ENCODE results near the gene EXD1. TPM values are rescaled to one million over a fixed set of nuclear protein-coding genes. Genes with fewer than 3 reads are reported as not detected.

EXD1 gene
- total and polyA plus RNA-seq, 2 of the 13 experiments (the other 11 are each of a cell fraction or from before 2014, with no cell fraction given) = not detected

DNA sequence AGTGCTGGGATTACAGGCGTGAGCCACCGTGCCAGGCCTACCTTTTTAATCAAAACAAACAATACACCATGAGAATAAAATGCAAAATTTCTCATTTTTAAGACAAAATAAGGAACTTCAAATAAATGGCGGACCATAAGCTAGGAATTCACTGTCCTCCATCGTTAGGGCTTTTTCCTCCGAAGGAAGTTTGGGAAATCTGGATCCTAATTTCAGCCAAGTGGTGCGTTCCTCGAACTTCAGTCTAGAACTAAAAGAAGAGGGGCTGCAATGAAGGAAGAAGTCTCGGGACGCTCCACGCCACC is 260 bp downstream of the EXD1 start:
- Histone ChIP-seq H3K79me2 (ENCODE audit: insufficient read depth, low read length) (peaks cover 37% of the 10 kb centered on the region), H3K9me3 (ENCODE audit: low read length) (no peaks in the 10 kb centered on the region), H3K4me3 (replicated peaks in 1 of 3; ENCODE audit: insufficient read depth in 1 of 3, low read depth in 2 of 3, low read length in 3 of 3) (peak overlapping the region in 1 of 3 experiments; percentile 89; a peak in 1 of 6 replicates), H3K4me1 (ENCODE audit: insufficient read depth, low read length) (peaks cover 31% of the 10 kb centered on the region), H4K20me1 (ENCODE audit: insufficient read depth, low read length) (no peaks in the 10 kb centered on the region), H3K9ac (ENCODE audit: insufficient read depth, low read depth, low read length) (no peak overlapping the region), H2AFZ (ENCODE audit: low read length) (no peak overlapping the region), H3K27me3 (ENCODE audit: control insufficient read depth in 1 of 2, insufficient read depth in 2 of 2, low read length in 2 of 2) (no peaks in the 10 kb centered on the region), H3K27ac (ENCODE audit: extremely low read length, insufficient read depth, low read length) (no peak overlapping the region), H3K36me3 (replicated peaks in 1 of 2; ENCODE audit: control insufficient read depth in 1 of 2, insufficient read depth in 2 of 2, low read length in 2 of 2) (no peaks in the 10 kb centered on the region), H3K4me2 (ENCODE audit: low read depth, low read length) (peak overlapping the region; percentile 86)
- ChIA-PET CTCF (ENCODE audit: low intra/inter-chr PET ratio, low total read pairs) (no interaction called here), POLR2A (interaction anchor here (1.0 to 1.9 kb wide), 8 partner anchors 10 to 114 kb away, joined by 3 to 26 read pairs (median 6); partner anchors contain the start of genes INO80, NUSAP1 and OIP5)
- BruUV-seq (replicated peaks) = no TSS peak
- no peak for FAIRE-seq
- intact Hi-C loops (cut with micrococcal nuclease; ENCODE audit: unreplicated experiment) (loop anchor here (5.0 kb wide), 2 partner anchors 52 to 102 kb away; partner anchors contain the start of genes NUSAP1 and OIP5), in situ Hi-C loops (cut with HindIII; ENCODE audit: extremely low pct_ligation_motif_present, low pct_unique_long_range_greater_than_20kb) (no loop called here)
- 0 out of 2 replicates have a peak, but pooled peaks have one; percentile 71 for TF ChIP-seq ZNF615 (CRISPR knock-in tag; IDR thresholded peaks at IDR 0.05; ENCODE audit: borderline replicate concordance)
- TF ChIP-seq ZNF775 (CRISPR knock-in tag; IDR thresholded peaks at IDR 0.05; ENCODE audit: borderline replicate concordance) = 0 out of 2 replicates have a peak, but pooled peaks have one; percentile 0
- no peak for TF ChIP-seq ZSCAN9 (CRISPR knock-in tag; IDR thresholded peaks at IDR 0.05; ENCODE audit: borderline replicate concordance)
- TF ChIP-seq ZFP90 (CRISPR knock-in tag; IDR thresholded peaks at IDR 0.05; ENCODE audit: borderline replicate concordance) = no peak
- TF ChIP-seq, protein P1, sequence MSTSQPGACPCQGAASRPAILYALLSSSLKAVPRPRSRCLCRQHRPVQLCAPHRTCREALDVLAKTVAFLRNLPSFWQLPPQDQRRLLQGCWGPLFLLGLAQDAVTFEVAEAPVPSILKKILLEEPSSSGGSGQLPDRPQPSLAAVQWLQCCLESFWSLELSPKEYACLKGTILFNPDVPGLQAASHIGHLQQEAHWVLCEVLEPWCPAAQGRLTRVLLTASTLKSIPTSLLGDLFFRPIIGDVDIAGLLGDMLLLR (CRISPR knock-in tag; IDR thresholded peaks at IDR 0.05) = no peak
- no peak for TF ChIP-seq IRX3 (CRISPR knock-in tag; IDR thresholded peaks at IDR 0.05; ENCODE audit: borderline replicate concordance, low read depth)
- no peak; the same call in 1 of the 2 replicates for TF ChIP-seq FOXC1 (CRISPR knock-in tag; IDR thresholded peaks at IDR 0.05; ENCODE audit: borderline replicate concordance)
- TF ChIP-seq ONECUT2 (CRISPR knock-in tag; IDR thresholded peaks at IDR 0.05) = no peak
- TF ChIP-seq SMC3 (IDR thresholded peaks at IDR 0.05; ENCODE audit: low read length) = 0 out of 2 replicates have a peak, but pooled peaks have one; percentile 2
- TF ChIP-seq ZNF512 (CRISPR knock-in tag; IDR thresholded peaks at IDR 0.05) = 0 out of 2 replicates have a peak, but pooled peaks have one; percentile 57
- no peak for TF ChIP-seq SP5 (CRISPR knock-in tag; IDR thresholded peaks at IDR 0.05; ENCODE audit: borderline replicate concordance, low read depth)
- TF ChIP-seq CERS6 (CRISPR knock-in tag; IDR thresholded peaks at IDR 0.05) = no peak
- no peak for TF ChIP-seq ZNF766 (CRISPR knock-in tag; IDR thresholded peaks at IDR 0.05; ENCODE audit: borderline replicate concordance)
- TF ChIP-seq ATF6 (CRISPR knock-in tag; conservative IDR thresholded peaks at IDR 0.05) = no peak
- 40% methylated on average over 10 of the region's 10 CpGs for WGBS (ENCODE audit: low lambda C conversion rate)
- DNase-seq (ENCODE audit: low spot score) = no peak
- ATAC-seq = no peak

Data from HepG2 (cell line).